Right atrium auricular region (tissue), 2 donors: ENCODE results near the gene MYOCD. TPM values are rescaled to one million over a fixed set of nuclear protein-coding genes. Genes with fewer than 3 reads are reported as not detected.
A peak's percentile ranks its signal among the peaks of the same experiment; 100 is the strongest.

Experiments
- DNase-seq: peaks from one replicate; pipeline ENCODE4 v3.0.0-alpha.2; 2019; ENCODE audit warnings: low spot score
- H3K27ac ChIP-seq, 2 donors: fragments of 200-600 bp; sonication (generic); 1 replicate in 1 of 2; 2 replicates in 1 of 2; pipeline ENCODE4 v1.5.1; 2016 to 2019
- H3K27me3 ChIP-seq, 2 donors: fragments of 200-600 bp; sonication (generic); one replicate each; pipeline versions ENCODE4 v1.5.1 to v1.6.0; 2017 to 2019
- H3K36me3 ChIP-seq: fragments of 200-600 bp; sonication (generic); one replicate; pipeline ENCODE4 v1.5.1; 2016
- H3K4me1 ChIP-seq, 2 donors: fragments of 200-600 bp; sonication (generic); one replicate each; pipeline versions ENCODE4 v1.5.1 to v1.6.0; 2017 to 2019
- H3K4me3 ChIP-seq, 2 donors: fragments of 200-600 bp; sonication (generic); 1 replicate in 1 of 2; 2 replicates in 1 of 2; pipeline ENCODE4 v1.5.1; 2017 to 2019; ENCODE audit warnings: mild to moderate bottlenecking in 1 of 2, moderate library complexity in 1 of 2
- H3K9me3 ChIP-seq, 2 donors: fragments of 200-600 bp; sonication (generic); one replicate each; pipeline ENCODE4 v1.5.1; 2019
- total RNA-seq, 2 donors: library from RNA; depleted of rRNA; stranded (reverse); fragments of >200 nt; gene quantifications; one replicate each; pipeline ENCODE4 v1.1.0, GENCODE V29; 2016
- TF ChIP-seq, protein P1 (sequence below), 2 donors: fragments of 200-600 bp; sonication (generic); IDR thresholded peaks; one replicate each; pipeline ENCODE4 v1.5.1; 2019; ENCODE audit warnings: antibody characterized with exemption in 2 of 2

The MYOCD gene
- total RNA-seq, 2 donors from 2014 or later = 50.6 to 65.1 TPM

DNA sequence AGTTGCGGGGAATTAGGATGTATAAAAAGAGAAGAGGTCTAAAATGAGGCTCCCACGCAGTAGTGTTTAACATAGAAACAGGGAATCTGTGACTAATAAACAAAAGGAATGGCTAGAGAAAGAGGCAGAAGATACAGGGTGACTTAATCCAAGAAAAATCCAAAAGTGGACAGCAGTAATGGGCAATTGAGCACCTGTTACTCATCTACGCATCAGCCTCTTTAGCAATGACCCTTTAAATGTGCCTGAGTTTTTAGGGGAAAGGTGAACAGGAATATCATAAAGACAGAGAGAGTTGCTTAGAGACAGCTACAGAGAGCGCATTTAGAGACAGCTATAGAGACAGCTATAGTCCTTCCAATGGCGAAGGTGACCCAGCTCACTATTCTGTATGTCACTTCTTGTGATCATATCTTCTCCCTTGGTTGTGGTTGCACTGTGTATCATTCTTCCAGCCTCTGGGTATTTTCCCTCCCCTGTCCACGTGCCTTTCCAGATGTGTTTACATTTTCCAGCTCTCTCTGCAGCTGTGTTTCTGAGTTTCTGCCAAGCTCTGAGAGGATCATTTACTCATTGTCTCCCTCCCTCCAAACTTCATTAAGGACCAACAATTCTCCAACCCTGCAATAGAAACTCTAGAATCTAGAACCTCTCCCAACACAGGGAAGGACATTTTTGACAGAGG, 61.5 kb downstream of the MYOCD start:
- DNase-seq = no peak
- Histone ChIP-seq H3K27me3 (no peaks in the 10 kb centered on the region), H3K4me1 (peaks cover 0 to 23% of the 10 kb centered on the region in 2 donors), H3K9me3 (no peaks in the 10 kb centered on the region), H3K4me3 (no peak overlapping the region), H3K36me3 (peaks cover 14% of the 10 kb centered on the region), H3K27ac (peak overlapping the region; percentile 80 to 93)
- TF ChIP-seq, protein P1, sequence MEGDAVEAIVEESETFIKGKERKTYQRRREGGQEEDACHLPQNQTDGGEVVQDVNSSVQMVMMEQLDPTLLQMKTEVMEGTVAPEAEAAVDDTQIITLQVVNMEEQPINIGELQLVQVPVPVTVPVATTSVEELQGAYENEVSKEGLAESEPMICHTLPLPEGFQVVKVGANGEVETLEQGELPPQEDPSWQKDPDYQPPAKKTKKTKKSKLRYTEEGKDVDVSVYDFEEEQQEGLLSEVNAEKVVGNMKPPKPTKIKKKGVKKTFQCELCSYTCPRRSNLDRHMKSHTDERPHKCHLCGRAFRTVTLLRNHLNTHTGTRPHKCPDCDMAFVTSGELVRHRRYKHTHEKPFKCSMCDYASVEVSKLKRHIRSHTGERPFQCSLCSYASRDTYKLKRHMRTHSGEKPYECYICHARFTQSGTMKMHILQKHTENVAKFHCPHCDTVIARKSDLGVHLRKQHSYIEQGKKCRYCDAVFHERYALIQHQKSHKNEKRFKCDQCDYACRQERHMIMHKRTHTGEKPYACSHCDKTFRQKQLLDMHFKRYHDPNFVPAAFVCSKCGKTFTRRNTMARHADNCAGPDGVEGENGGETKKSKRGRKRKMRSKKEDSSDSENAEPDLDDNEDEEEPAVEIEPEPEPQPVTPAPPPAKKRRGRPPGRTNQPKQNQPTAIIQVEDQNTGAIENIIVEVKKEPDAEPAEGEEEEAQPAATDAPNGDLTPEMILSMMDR (IDR thresholded peaks at IDR 0.05) = no peak

GRCh38 chr17:12727881-12728280, 62.2 kb downstream of the MYOCD start:
- Histone ChIP-seq H3K4me3 (no peak overlapping the region), H3K9me3 (no peaks in the 10 kb centered on the region), H3K4me1 (peaks cover 0 to 27% of the 10 kb centered on the region in 2 donors), H3K27me3 (no peaks in the 10 kb centered on the region), H3K27ac (peak overlapping the region; percentile 80 to 93), H3K36me3 (peaks cover 7% of the 10 kb centered on the region)
- TF ChIP-seq, protein P1 (IDR thresholded peaks at IDR 0.05) = no peak
- DNase-seq = no peak

DNA sequence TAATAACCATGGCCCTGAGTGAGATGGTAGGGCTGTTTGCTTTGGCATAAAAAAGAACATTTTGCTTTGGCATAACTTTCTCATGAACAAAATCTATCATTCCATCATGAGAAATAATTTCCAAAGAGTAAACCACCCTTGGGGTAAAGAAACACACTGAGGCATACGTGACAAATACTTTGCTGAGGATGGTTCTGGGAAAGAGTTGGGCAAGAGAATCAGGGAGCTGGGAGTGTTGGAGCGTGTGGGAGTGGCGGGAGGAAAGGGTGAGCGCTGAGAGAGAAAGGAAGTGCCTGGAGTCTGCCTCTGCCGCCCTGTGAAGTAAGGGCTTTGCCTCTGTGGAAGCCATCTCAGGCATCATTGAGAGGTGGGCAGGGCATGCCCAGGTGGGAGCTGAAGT, 63.4 kb downstream of the MYOCD start:
- H3K27ac ChIP-seq = peak overlapping the region; percentile 80 to 93
- H3K27me3 ChIP-seq = no peaks in the 10 kb centered on the region
- H3K4me1 ChIP-seq = peaks cover 0 to 27% of the 10 kb centered on the region in 2 donors
- H3K4me3 ChIP-seq = no peak overlapping the region
- H3K36me3 ChIP-seq = no peaks in the 10 kb centered on the region
- no peaks in the 10 kb centered on the region for H3K9me3 ChIP-seq
- TF ChIP-seq, protein P1 (IDR thresholded peaks at IDR 0.05) = no peak
- DNase-seq = no peak

GRCh38 chr17:12730421-12730820, 64.7 kb downstream of the MYOCD start:
- TF ChIP-seq, protein P1 (IDR thresholded peaks at IDR 0.05) = no peak
- peaks cover 0 to 35% of the 10 kb centered on the region in 2 donors for H3K4me1 ChIP-seq
- no peaks in the 10 kb centered on the region for H3K27me3 ChIP-seq
- no peak for DNase-seq
- H3K27ac ChIP-seq = peak overlapping the region; percentile 80 to 93
- H3K4me3 ChIP-seq = no peak overlapping the region
- H3K9me3 ChIP-seq = no peaks in the 10 kb centered on the region
- no peaks in the 10 kb centered on the region for H3K36me3 ChIP-seq

- no peaks in the 10 kb centered on the region for H3K27me3 ChIP-seq
- H3K36me3 ChIP-seq = no peaks in the 10 kb centered on the region
- peaks cover 0 to 41% of the 10 kb centered on the region in 2 donors for H3K4me1 ChIP-seq
- H3K27ac ChIP-seq = peak overlapping the region; percentile 80 to 93
- H3K4me3 ChIP-seq = no peak overlapping the region
- DNase-seq = peak; percentile 81
- no peaks in the 10 kb centered on the region for H3K9me3 ChIP-seq
- TF ChIP-seq, protein P1 (IDR thresholded peaks at IDR 0.05) = no peak
Observed at GRCh38 chr17:12730931-12731521, 65.3 kb downstream of the MYOCD start.
